ENCODE data around the gene PKD2L1. TPM values are rescaled to one million over a fixed set of nuclear protein-coding genes. Genes with fewer than 3 reads are reported as not detected.
"Not testable (repeated sequence)": the region's sequence is repeated elsewhere in the genome, so short reads cannot be mapped to it uniquely, and the experiment has no call there.

The PKD2L1 gene
- not detected for polyA plus RNA-seq (2013, experiment 1 of 2; ENCODE audit: insufficient read length)
- not detected for polyA plus RNA-seq (2013, experiment 2 of 2; ENCODE audit: insufficient read length)

GRCh38 chr10:100330079-100330478, at the start of gene PKD2L1:
PKD2L1 (minus strand) TSS chr10:100330228; CDS start chr10:100330103, 125 bp downstream.
- DNase-seq, result no peak

GRCh38 chr10:100377830-100378229, 47.8 kb upstream of the PKD2L1 start:
- DNase-seq, result no peak

DNA sequence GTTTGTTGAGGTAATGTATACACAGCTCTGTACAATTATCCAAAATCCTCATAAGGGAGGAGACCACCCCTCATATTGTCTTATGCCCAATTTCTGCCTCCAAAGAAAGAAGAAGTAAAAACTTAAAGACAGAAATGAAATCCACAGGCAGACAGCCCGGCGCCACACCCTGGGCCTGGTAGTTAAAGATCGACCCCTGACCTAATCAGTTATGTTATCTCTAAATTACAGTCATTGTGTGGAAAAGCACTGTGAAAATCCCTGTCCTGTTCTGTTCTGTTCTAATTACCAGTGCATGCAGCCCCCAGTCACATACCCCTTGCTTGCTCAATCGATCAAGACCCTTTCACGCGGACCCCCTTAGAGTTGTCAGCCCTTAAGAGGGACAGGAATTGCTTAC, 46.6 kb upstream of the PKD2L1 start:
- not testable (repeated sequence) for DNase-seq

- not testable (repeated sequence) for DNase-seq
Measured at GRCh38 chr10:100374677-100375353, 44.8 kb upstream of the PKD2L1 start.

DNA sequence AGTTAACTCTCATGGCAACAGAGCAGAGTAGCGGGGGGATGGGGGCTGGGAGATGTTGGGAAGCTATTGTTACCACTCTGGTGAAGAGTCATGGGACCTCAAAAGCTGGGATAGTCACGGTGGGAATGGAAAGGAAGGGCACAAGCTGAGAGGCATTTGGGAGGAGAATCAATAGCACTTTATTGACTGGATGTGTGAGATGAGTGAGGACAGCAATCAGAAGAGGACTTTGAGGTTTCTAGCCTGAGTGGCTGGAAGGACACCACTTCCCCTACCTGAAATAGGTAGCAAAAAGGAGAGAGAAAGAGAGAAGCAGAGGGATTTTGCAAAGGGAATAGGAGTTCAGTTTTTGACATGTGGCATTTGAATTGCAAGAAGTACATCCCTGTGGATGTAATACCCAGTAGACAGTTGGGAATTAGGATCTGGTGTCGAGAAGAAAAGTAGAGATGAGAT, 44.2 kb upstream of the PKD2L1 start:
- DNase-seq, result no peak

GRCh38 chr10:100373298-100374199, 43.5 kb upstream of the PKD2L1 start:
- peak; percentile 100 for DNase-seq

DNA sequence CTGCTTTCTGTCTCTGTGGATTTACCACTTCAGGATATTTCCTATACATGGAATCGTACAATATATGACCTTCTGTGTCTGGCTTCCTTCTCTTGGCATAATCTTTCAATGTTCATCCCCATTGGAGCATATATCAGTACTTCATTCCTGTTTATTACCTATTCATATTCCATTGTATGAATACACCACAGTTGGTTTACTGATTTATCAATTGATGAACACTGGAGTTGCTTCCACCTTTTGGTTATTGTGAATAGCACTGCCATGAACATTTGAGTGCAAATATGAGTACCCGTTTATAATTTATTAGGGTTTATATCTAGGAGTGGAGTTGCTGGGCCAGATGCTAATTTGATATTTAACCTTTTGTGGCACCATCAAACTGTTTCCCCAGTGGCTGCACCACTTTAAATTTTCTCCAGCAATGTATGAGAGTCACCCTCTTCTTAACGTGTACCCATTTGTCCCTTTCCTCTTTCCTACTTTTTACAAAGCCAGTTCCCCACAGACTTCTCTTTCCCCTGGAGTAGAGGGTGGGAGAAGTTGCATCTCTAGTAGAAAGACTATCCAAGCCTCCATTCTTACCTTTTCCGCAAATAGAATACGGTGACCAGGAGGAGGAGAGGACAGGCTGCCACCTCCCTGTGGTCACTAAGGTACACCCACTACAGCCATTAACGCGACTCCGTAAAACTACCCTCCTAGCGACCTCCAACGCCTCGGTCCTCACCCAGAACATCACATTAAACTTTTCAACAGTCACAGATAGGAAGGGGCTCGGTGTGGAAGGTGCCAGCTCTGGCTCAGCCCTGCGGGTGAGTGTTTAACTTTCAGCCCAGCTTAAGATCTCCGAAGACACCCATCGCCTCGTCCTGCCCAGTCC, 42.6 kb upstream of the PKD2L1 start:
- DNase-seq, result no peak

DNA sequence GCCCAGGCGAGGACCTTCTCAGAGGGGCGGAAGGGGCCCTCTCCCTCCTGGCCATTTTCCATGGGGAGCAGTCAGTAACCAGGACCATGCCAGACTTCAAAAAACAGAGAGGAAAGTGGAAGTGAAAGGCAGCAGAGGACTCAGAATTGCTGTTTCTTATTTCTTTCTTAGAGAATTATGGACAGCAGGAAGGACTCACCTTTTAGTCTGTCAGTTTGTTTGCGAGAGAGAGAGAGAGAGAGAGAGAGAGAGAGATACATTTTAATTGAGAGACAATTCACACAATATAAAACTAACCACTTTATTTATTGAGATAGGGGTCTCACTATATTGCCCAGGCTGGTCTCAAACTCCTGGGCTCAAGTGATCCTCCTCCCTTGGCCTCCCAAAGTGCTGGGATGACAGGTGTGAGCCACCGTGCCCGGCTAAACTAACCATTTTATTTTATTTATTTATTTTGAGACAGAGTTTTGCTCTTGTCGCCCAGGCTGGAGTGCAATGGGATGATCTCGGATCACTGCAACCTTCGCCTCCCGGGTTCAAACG, 41.5 kb upstream of the PKD2L1 start:
- no peak for DNase-seq

DNA sequence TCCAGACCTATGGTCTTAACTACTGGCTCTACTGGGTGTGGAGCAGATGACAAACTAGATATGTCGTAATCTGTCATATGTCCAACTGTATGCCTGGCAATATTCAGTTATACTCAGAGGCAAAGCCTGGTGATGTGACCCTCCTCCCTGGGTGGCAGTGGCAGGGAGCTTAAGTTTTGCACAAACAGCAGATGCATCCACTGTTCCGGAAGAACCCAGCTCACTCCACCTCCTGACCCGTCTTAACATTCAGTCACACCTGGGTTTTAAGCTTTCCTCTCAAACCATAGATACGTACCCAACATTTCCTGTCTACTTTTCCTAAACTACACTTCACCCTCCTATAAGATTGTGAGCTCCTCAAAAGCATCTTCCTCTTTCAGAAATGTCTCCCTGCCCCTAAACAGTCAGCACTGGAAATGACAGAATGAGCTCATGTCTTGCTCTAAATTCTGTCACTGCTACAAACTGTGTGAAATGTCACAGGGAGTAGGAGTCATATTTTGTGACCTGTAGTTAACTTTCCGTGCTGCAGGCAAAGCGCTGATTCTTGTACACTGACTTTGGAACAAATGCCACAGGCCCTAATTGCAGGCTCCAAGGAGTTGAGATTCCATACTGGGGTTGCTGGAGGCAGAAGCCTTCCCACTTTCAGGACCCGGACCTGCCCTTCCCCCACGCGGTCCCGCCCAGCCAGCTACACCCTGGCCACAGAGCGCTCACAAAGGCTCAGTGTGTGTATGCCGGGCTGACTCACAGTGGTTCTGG, 40.9 kb upstream of the PKD2L1 start:
- DNase-seq, result peak; percentile 78

DNA sequence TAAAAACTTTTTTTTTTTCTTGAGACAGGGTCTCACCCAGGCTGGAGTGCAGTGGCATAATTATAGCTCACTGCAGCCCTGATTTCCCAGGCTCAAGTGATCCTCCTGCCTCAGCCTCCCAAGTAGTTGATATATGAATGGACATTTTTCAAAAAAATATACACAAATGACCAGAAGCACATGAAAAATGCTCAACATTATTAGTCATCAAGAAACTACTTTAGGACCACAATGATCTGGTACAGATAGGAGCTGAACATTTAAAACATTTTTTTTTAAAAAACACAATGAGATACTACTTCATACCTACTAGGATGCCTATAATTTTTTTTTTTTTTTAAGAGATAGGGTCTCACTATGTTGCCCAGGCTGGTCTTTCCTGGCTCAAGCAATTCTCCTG, 38.7 kb upstream of the PKD2L1 start:
- no peak for DNase-seq

DNA sequence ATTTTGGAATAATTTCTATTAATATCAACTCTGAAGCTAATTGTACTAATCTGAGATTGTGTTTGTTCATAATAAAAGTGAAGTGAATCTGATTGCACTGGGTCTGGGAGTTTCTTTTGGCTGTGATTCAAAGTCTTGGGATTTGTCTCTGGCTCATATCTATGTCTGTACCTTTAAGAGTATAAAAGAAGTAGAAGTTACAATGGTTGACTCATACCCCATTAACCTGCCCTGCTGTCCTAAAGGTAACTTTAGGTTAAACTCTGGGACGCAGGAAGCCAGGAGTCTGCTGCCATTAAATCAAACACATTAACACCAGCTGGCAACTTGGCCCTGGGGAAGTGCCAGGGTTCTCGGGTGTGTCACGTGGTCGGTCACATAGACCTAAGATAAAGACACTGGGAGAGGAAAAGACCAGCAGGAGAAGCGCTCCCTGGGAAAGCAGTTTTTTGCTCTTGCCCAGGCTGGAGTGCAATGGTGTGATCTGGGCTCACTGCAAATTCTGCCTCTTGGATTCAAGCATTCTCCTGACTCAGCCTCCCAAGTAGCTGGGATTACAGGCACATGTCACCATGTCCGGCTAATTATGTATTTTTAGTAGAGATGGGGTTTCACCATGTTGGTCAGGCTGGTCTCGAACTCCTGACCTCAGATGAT, 34.8 kb upstream of the PKD2L1 start:
- peak; percentile 42 for DNase-seq

GRCh38 chr10:100364175-100364574, 34.1 kb upstream of the PKD2L1 start:
- no peak for DNase-seq

GRCh38 chr10:100362570-100363496, 32.8 kb upstream of the PKD2L1 start:
- DNase-seq, result no peak

GRCh38 chr10:100360234-100360633, 30.2 kb upstream of the PKD2L1 start:
- DNase-seq, result no peak

DNA sequence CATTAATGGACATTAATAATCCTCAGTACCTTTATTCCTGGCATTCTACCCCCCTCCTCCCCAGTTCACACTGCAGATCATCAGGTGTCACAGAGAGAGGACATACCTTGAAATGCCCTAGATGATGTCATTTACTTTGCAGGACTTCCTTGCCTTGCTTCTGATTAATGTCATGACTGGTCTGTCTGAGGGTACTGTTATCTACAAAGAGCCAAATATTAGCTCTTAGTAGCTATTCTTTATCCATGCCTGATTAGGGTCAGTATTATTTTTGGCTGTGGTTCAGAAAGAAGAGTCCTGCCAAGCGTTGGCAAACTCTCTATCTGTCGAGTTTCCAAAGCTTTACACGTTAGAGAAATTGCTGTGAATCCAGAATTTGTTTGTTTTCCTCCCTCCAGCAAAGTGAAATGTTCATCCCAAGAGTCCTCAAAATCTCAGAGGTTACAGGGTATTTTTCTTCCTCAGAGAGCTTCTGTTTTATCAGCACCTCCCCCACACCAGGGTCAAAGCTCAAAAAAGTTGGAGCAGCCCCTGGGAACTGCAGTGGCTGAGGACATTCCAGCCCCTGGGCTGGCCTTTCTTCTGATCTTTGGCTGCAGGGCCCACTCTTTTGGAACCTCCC, 29.6 kb upstream of the PKD2L1 start:
- DNase-seq, result no peak

- no peak for DNase-seq
Measured at GRCh38 chr10:100359030-100359432, 29.0 kb upstream of the PKD2L1 start.

GRCh38 chr10:100357059-100357858, 27.2 kb upstream of the PKD2L1 start:
- DNase-seq, result no peak
